HFF-Myc (cell line): ENCODE data around the gene F2RL1.
"Not testable (repeated sequence)": the region's sequence is repeated elsewhere in the genome, so short reads cannot be mapped to it uniquely, and the experiment has no call there.

Experiments used
- DNase-seq: peaks from one replicate; pipeline ENCODE4 v3.0.0-alpha.2; 2011; ENCODE audit warnings: low read depth; ENCODE audit errors: extremely low read depth
- H3K4me3 ChIP-seq: replicated peaks from 2 replicates; pipeline ENCODE4 v1.5.1; 2011; ENCODE audit warnings: low read depth, mild to moderate bottlenecking, control low read depth, low read length
- CTCF ChIP-seq: IDR thresholded peaks from 2 replicates; pipeline ENCODE4 v1.5.1; 2012; ENCODE audit warnings: mild to moderate bottlenecking, low read depth, low read length, control low read depth; ENCODE audit errors: missing control alignments

The F2RL1 gene

DNA sequence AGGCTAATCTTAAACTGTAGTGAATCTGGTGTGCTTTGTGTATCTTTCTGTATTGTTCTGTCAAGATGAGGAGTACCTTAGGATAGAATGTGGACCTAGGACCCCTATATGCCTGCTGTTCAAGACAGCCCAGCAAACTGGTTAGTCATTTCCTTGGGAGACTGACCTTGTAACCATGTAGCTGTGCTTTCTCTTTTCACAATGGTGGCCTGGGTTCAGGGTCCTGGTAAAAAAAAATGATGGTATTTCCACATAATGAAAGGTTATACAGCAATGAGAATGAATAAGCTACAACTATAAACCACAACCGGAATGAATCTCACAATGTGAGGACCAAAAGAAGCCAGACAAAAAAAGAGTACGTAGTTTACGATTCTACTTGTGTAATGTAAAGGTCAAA lies 36.4 kb upstream of the F2RL1 start:
- no peak overlapping the region for H3K4me3 ChIP-seq
- no peak for TF ChIP-seq CTCF
- DNase-seq: no peak

GRCh38 chr5:76787237-76787636 lies 31.6 kb upstream of the F2RL1 start:
- DNase-seq: no peak
- TF ChIP-seq CTCF: no peak

DNA sequence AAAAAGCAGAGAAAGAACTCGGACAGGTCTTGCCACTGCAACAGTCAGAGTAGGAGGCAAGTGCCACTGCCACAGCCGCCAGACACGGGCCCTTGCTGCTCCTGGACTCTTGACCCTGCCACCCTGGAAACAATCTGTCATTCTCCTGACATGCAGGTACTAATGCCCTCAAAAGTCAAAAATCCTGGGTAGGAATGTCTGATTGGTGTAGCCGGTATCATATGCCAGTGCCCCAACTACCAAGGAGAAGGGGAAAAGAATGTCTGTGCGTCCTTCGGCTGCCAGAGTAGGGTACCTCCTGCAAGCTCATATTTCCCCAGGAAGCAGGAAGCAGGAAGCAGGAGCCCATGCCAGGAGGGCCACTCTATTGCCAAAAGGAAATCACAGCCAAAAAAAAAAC lies 30.5 kb upstream of the F2RL1 start:
- no peak overlapping the region for H3K4me3 ChIP-seq
- TF ChIP-seq CTCF: no peak
- DNase-seq: no peak

More at GRCh38 chr5:76787237-76787636, 31.6 kb upstream of the F2RL1 start:
- H3K4me3 ChIP-seq: no peak overlapping the region

- not testable (repeated sequence) for H3K4me3 ChIP-seq, DNase-seq
These were observed 29.6 kb upstream of the F2RL1 start for GRCh38 chr5:76789275-76789674.

- DNase-seq: no peak
- TF ChIP-seq CTCF: no peak
- H3K4me3 ChIP-seq: no peak overlapping the region
These were observed 28.7 kb upstream of the F2RL1 start for GRCh38 chr5:76789991-76790581.

- TF ChIP-seq CTCF: no peak
- DNase-seq: peak; percentile 97
- H3K4me3 ChIP-seq: no peak overlapping the region
These were observed 28.1 kb upstream of the F2RL1 start for GRCh38 chr5:76790632-76791290.

DNA sequence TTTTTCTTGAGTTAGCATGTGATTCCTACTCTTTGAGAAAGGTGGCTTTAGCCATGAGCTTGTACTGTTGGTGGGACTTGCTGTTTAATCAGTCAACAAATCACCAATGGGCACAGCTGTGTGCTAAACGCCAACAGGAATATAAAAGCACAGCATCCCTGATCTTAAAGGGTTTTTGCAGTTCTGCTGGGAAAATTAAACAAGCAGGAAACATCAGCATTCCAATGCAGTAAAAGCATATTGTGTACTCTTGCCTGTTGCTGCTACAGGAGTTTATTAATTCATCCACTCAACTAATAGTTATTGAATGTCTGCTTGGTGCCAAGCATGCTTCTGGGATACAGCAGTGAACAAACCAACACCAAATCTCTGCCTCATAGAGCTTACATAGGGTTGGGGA lies 27.4 kb upstream of the F2RL1 start:
- no peak for DNase-seq
- TF ChIP-seq CTCF: no peak
- H3K4me3 ChIP-seq: no peak overlapping the region
